Parathyroid adenoma (tissue), 2 donors: ENCODE results near the gene BBIP1.
A peak's percentile ranks its signal among the peaks of the same experiment; 100 is the strongest.

Experiments used
- H2AFZ ChIP-seq: fragments of 300-600 bp; sonication (generic); one replicate; pipeline ENCODE4 v1.7.0; 2017; ENCODE audit warnings: antibody characterized with exemption, mild to moderate bottlenecking
- H3K27ac ChIP-seq: fragments of 300-600 bp; sonication (generic); one replicate; pipeline ENCODE4 v1.7.0; 2017
- H3K27me3 ChIP-seq: fragments of 300-600 bp; sonication (generic); one replicate; pipeline ENCODE4 v1.7.0; 2017; ENCODE audit warnings: low read length; ENCODE audit not compliant: control insufficient read depth, insufficient read depth
- H3K36me3 ChIP-seq: fragments of 300-600 bp; sonication (generic); one replicate; pipeline ENCODE4 v1.7.0; 2017; ENCODE audit warnings: low read length; ENCODE audit not compliant: control insufficient read depth, insufficient read depth
- H3K4me1 ChIP-seq: fragments of 300-600 bp; sonication (generic); one replicate; pipeline ENCODE4 v1.7.0; 2017; ENCODE audit warnings: control low read depth
- H3K4me2 ChIP-seq: fragments of 300-600 bp; sonication (generic); one replicate; pipeline ENCODE4 v1.7.0; 2017; ENCODE audit warnings: low read length
- H3K4me3 ChIP-seq: fragments of 300-600 bp; sonication (generic); one replicate; pipeline ENCODE4 v1.7.0; 2017; ENCODE audit warnings: low read depth, low read length
- H3K79me2 ChIP-seq: fragments of 300-600 bp; sonication (generic); one replicate; pipeline ENCODE4 v1.7.0; 2017; ENCODE audit warnings: control low read depth
- H3K9ac ChIP-seq: fragments of 300-600 bp; sonication (generic); one replicate; pipeline ENCODE4 v1.7.0; 2017; ENCODE audit warnings: mild to moderate bottlenecking
- H3K9me3 ChIP-seq: fragments of 300-600 bp; sonication (generic); one replicate; pipeline ENCODE4 v1.7.0; 2017; ENCODE audit warnings: low read length; ENCODE audit not compliant: control insufficient read depth
- TF ChIP-seq, protein P1 (sequence below): fragments of 300-600 bp; sonication (generic); IDR thresholded peaks from one replicate; pipeline ENCODE4 v1.7.0; 2017; ENCODE audit warnings: antibody characterized with exemption, mild to moderate bottlenecking
- donor health status: primary hyperparathyroidism.

The BBIP1 gene

DNA sequence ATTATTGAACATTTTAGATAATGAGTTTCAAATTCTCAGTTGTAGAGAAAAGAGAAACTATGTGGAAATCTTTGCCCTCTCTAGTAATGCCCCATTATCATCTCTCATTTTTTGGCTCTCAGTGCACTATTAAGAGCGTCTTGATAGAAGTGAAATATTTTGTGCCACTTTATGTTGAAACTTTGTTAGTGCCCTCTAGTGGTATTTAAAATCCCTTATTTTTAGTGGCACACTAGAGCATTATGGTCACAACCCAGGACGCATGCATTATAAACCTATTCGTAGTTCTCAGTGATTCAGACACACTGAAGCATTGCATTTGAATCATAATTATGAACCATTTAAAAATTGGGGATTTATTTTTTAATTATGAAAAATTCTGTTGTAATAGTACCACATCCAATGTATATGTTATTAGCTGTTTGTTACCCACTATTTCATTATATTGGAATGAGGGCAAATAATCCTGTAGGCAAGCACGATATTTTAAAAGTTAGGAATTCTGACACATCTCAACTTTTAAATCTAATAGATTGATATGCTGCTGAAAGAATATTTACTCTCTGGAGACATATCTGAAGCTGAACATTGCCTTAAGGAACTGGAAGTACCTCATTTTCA, 25.3 kb downstream of the BBIP1 start:
- Histone ChIP-seq H3K27me3 (no peaks in the 10 kb centered on the region), H3K79me2 (peaks cover 20% of the 10 kb centered on the region), H3K4me1 (peaks cover 29% of the 10 kb centered on the region), H3K27ac (peak overlapping the region; percentile 9), H3K36me3 (peaks cover 12% of the 10 kb centered on the region), H3K9ac (no peak overlapping the region), H2AFZ (no peak overlapping the region), H3K4me2 (peak overlapping the region; percentile 50), H3K9me3 (no peaks in the 10 kb centered on the region), H3K4me3 (no peak overlapping the region)
- TF ChIP-seq, protein P1, sequence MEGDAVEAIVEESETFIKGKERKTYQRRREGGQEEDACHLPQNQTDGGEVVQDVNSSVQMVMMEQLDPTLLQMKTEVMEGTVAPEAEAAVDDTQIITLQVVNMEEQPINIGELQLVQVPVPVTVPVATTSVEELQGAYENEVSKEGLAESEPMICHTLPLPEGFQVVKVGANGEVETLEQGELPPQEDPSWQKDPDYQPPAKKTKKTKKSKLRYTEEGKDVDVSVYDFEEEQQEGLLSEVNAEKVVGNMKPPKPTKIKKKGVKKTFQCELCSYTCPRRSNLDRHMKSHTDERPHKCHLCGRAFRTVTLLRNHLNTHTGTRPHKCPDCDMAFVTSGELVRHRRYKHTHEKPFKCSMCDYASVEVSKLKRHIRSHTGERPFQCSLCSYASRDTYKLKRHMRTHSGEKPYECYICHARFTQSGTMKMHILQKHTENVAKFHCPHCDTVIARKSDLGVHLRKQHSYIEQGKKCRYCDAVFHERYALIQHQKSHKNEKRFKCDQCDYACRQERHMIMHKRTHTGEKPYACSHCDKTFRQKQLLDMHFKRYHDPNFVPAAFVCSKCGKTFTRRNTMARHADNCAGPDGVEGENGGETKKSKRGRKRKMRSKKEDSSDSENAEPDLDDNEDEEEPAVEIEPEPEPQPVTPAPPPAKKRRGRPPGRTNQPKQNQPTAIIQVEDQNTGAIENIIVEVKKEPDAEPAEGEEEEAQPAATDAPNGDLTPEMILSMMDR = peak; percentile 65

- Histone ChIP-seq H3K27ac (no peak overlapping the region), H3K9ac (no peak overlapping the region), H2AFZ (no peak overlapping the region), H3K4me1 (peaks cover 29% of the 10 kb centered on the region), H3K27me3 (no peaks in the 10 kb centered on the region), H3K4me3 (no peak overlapping the region), H3K4me2 (peak overlapping the region; percentile 21), H3K9me3 (no peaks in the 10 kb centered on the region), H3K79me2 (peaks cover 20% of the 10 kb centered on the region), H3K36me3 (peaks cover 8% of the 10 kb centered on the region)
- TF ChIP-seq, protein P1 = no peak
These were observed 26.2 kb downstream of the BBIP1 start for GRCh38 chr10:110892602-110893288.

DNA sequence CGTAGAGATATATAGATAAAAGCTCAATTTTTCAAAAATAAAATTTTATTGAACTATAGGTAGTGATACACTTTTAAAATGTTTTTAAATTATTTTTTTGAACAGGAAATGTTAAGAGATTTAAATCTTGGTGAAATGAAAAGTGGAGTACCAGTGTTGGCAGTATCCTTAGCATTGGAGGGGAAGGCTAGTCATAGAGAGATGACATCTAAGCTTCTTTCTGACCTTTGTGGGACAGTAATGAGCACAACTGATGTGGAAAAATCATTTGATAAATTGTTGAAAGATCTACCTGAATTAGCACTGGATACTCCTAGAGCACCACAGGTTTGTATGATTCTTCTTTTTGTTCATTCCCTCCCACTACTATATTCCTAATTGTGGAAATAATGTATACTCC, 31.4 kb downstream of the BBIP1 start:
- Histone ChIP-seq H3K9me3 (no peaks in the 10 kb centered on the region), H3K9ac (no peak overlapping the region), H3K79me2 (peaks cover 12% of the 10 kb centered on the region), H3K36me3 (peaks cover 4% of the 10 kb centered on the region), H2AFZ (no peak overlapping the region), H3K27me3 (no peaks in the 10 kb centered on the region), H3K4me3 (peak overlapping the region; percentile 63), H3K4me1 (peaks cover 28% of the 10 kb centered on the region), H3K27ac (no peak overlapping the region), H3K4me2 (peak overlapping the region; percentile 64)
- TF ChIP-seq, protein P1 = no peak

- TF ChIP-seq, protein P1 = no peak
- H3K36me3 ChIP-seq = peaks cover 4% of the 10 kb centered on the region
- H3K9ac ChIP-seq = no peak overlapping the region
- no peak overlapping the region for H2AFZ ChIP-seq
- peaks cover 25% of the 10 kb centered on the region for H3K4me1 ChIP-seq
- peak overlapping the region; percentile 63 for H3K4me3 ChIP-seq
- no peaks in the 10 kb centered on the region for H3K27me3 ChIP-seq
- H3K79me2 ChIP-seq = peaks cover 14% of the 10 kb centered on the region
- H3K4me2 ChIP-seq = peak overlapping the region; percentile 83
- peak overlapping the region; percentile 56 for H3K27ac ChIP-seq
- no peaks in the 10 kb centered on the region for H3K9me3 ChIP-seq
These were observed 32.9 kb downstream of the BBIP1 start for GRCh38 chr10:110885932-110886674.
